HepG2 (cell line): ENCODE measurements around the gene B3GALNT2. TPM values are rescaled to one million over a fixed set of nuclear protein-coding genes. Genes with fewer than 3 reads are reported as not detected.

Experiments used
- ATAC-seq: fragments of 200-7000 bp; cut with Tn5 transposase; 3 replicates; pipeline ENCODE4 v1.9.1; 2020; ENCODE audit warnings: mild to moderate bottlenecking, moderate library complexity
- BruUV-seq: library from RNA; stranded (reverse); fragments of 400-500 nt; replicated peaks from 2 replicates; lab custom pipeline; 2021; lab: Mats Ljungman, UMichigan
- CTCF ChIA-PET: fragments of 300-600 bp; formaldehyde crosslinking; extraction: SDS; loops from one replicate; lab custom pipeline; 2021; ENCODE audit warnings: low total read pairs, inconsistent platforms, low intra/inter-chr PET ratio; lab: Yijun Ruan, JAX
- POLR2A ChIA-PET: fragments of 350-600 bp; sonication (Branson Sonifier 250); formaldehyde crosslinking; loops from one replicate; lab custom pipeline; 2020; ENCODE audit warnings: antibody characterized with exemption, inconsistent platforms; lab: Yijun Ruan, JAX
- DNase-seq: peaks from one replicate; pipeline ENCODE4 v3.0.0-alpha.2; 2015; ENCODE audit warnings: low spot score
- FAIRE-seq: peaks from 3 replicates; lab custom pipeline; 2011; peaks lifted over from hg19 to GRCh38; lab: Jason Lieb, UNC
- H2AFZ ChIP-seq: one replicate; pipeline ENCODE4 v1.6.1; 2011; ENCODE audit warnings: low read length, inconsistent platforms
- H3K27ac ChIP-seq: fragments of 300-600 bp; 3 replicates; pipeline ENCODE4 v1.8.0; 2011; ENCODE audit warnings: mixed run types, mild to moderate bottlenecking, mixed read lengths, low read length, inconsistent platforms; ENCODE audit not compliant: insufficient read depth; ENCODE audit errors: extremely low read length
- H3K27me3 ChIP-seq, 2 experiments: fragments of 200-600 bp in 1 of 2; 2 replicates in 1 of 2; 3 replicates in 1 of 2; pipeline versions ENCODE4 v1.6.0 to v1.8.0; 2011; ENCODE audit warnings: low read length in 2 of 2, mild to moderate bottlenecking in 2 of 2, moderate library complexity in 2 of 2, inconsistent platforms in 1 of 2; ENCODE audit not compliant: insufficient read depth in 2 of 2, control insufficient read depth in 1 of 2
- H3K36me3 ChIP-seq, 2 experiments: fragments of 200-600 bp in 1 of 2; replicated peaks in 1 of 2; 2 replicates in 1 of 2; 3 replicates in 1 of 2; pipeline versions ENCODE4 v1.5.1 to v1.8.0; 2011; ENCODE audit warnings: low read length in 2 of 2, inconsistent platforms in 1 of 2; ENCODE audit not compliant: insufficient read depth in 2 of 2, control insufficient read depth in 1 of 2
- H3K4me1 ChIP-seq: 2 replicates; pipeline ENCODE4 v1.5.1; 2012; ENCODE audit warnings: low read length, inconsistent platforms; ENCODE audit not compliant: insufficient read depth
- H3K4me2 ChIP-seq: 2 replicates; pipeline ENCODE4 v1.6.0; 2011; ENCODE audit warnings: low read depth, low read length, inconsistent platforms
- H3K4me3 ChIP-seq, 3 experiments: fragments of 200-600 bp in 1 of 3; sonication (generic), shearing (Covaris generic) in 1 of 3; replicated peaks in 1 of 3; 2 replicates each; pipeline ENCODE4 v1.5.1; 2011 to 2016; ENCODE audit warnings: low read length in 3 of 3, inconsistent platforms in 2 of 3, low read depth in 2 of 3, mild to moderate bottlenecking in 2 of 3, control low read depth in 1 of 3, mixed read lengths in 1 of 3; ENCODE audit not compliant: insufficient read depth in 1 of 3
- H3K79me2 ChIP-seq: one replicate; pipeline ENCODE4 v1.6.1; 2011; ENCODE audit warnings: low read length, inconsistent platforms; ENCODE audit not compliant: insufficient read depth
- H3K9ac ChIP-seq: 2 replicates; pipeline ENCODE4 v1.6.0; 2011; ENCODE audit warnings: mild to moderate bottlenecking, low read depth, low read length, inconsistent platforms; ENCODE audit not compliant: insufficient read depth
- H3K9me3 ChIP-seq: 2 replicates; pipeline ENCODE4 v1.5.1; 2012; ENCODE audit warnings: mild to moderate bottlenecking, low read length
- H4K20me1 ChIP-seq: 2 replicates; pipeline ENCODE4 v1.6.0; 2011; ENCODE audit warnings: inconsistent platforms, mild to moderate bottlenecking, low read length, moderate library complexity; ENCODE audit not compliant: insufficient read depth
- ARNTL ChIP-seq: sonication (generic); formaldehyde crosslinking; IDR thresholded peaks from 2 replicates; pipeline ENCODE4 v1.4.0; 2020; ENCODE audit warnings: mild to moderate bottlenecking, missing genetic modification reagents
- HNF4G ChIP-seq, 2 experiments: sonication (generic) in 1 of 2; formaldehyde crosslinking in 1 of 2; IDR thresholded peaks; 2 replicates each; pipeline versions ENCODE4 v1.4.0 to v1.6.1; 2011 to 2020; ENCODE audit warnings: borderline replicate concordance in 2 of 2, low read depth in 2 of 2, mild to moderate bottlenecking in 2 of 2, low read length in 1 of 2, missing genetic modification reagents in 1 of 2, moderate library complexity in 1 of 2
- JARID2 ChIP-seq: sonication (generic); formaldehyde crosslinking; IDR thresholded peaks from 2 replicates; pipeline ENCODE4 v1.8.1; 2023; ENCODE audit warnings: missing genetic modification reagents, inconsistent platforms; ENCODE audit not compliant: insufficient replicate concordance
- KLF6 ChIP-seq: IDR thresholded peaks from 2 replicates; pipeline ENCODE4 v1.8.0; 2016; ENCODE audit warnings: missing biosample characterization, missing genetic modification reagents
- NR2C2 ChIP-seq: sonication (generic); formaldehyde crosslinking; IDR thresholded peaks from 2 replicates; pipeline ENCODE4 v1.4.0; 2020; ENCODE audit warnings: missing genetic modification reagents, mild to moderate bottlenecking, moderate library complexity, borderline replicate concordance
- PAF1 ChIP-seq: IDR thresholded peaks from 2 replicates; pipeline ENCODE4 v1.6.1; 2016; ENCODE audit warnings: missing genetic modification reagents, missing compliant biosample characterization
- RFXAP ChIP-seq: sonication (generic); formaldehyde crosslinking; IDR thresholded peaks from 2 replicates; pipeline ENCODE4 v1.4.0; 2020; ENCODE audit warnings: missing genetic modification reagents, borderline replicate concordance
- ZBTB20 ChIP-seq: sonication (generic); formaldehyde crosslinking; IDR thresholded peaks from 2 replicates; pipeline ENCODE4 v1.8.1; 2023; ENCODE audit warnings: missing genetic modification reagents, low read depth, mild to moderate bottlenecking, borderline replicate concordance
- ZNF777 ChIP-seq: sonication (generic); formaldehyde crosslinking; IDR thresholded peaks from 2 replicates; pipeline ENCODE4 v1.4.0; 2020; ENCODE audit warnings: missing genetic modification reagents
- WGBS: methylation state at CpG from one replicate; pipeline ENCODE4 v1.1.6; 2017; ENCODE audit warnings: low lambda C conversion rate; 5-methylcytosine and 5-hydroxymethylcytosine counted together
- in situ Hi-C: cut with HindIII; loops from 2 replicates; pipeline ENCODE4 v1.10.0; 2017; ENCODE audit warnings: low pct_unique_long_range_greater_than_20kb; ENCODE audit not compliant: extremely low pct_ligation_motif_present
- intact Hi-C: fragments of 100-400 bp; cut with micrococcal nuclease; formaldehyde crosslinking; loops from one replicate; pipeline ENCODE4 v1.10.0; 2022; ENCODE audit not compliant: unreplicated experiment
- polyA plus RNA-seq, 8 experiments: library from polyadenylated mRNA; depleted of rRNA in 3 of 8; stranded (reverse) in 7 of 8; unstranded in 1 of 8; fragments of >200 nt; fragmentation: Illumina TruSeq in 4 of 8; extraction: Trizol in 4 of 8; gene quantifications; 2 replicates each; pipeline versions ENCODE4 v1.2.1 to v1.2.3, GENCODE V29; 2011 to 2016; ENCODE audit warnings: low read depth in 4 of 8, missing spikeins in 1 of 8, mixed read lengths in 1 of 8; ENCODE audit not compliant: insufficient read depth in 1 of 8
- total RNA-seq, 5 experiments: library from RNA; depleted of rRNA; stranded (reverse); fragments of >200 nt; fragmentation: Illumina TruSeq; extraction: Trizol; gene quantifications; 2 replicates each; pipeline ENCODE4 v1.2.3, GENCODE V29; 2016; ENCODE audit warnings: low read depth in 1 of 5
- TF ChIP-seq, protein P1 (sequence below): sonication (generic); formaldehyde crosslinking; IDR thresholded peaks from 2 replicates; pipeline ENCODE4 v1.4.0; 2020; ENCODE audit warnings: missing genetic modification reagents

The B3GALNT2 gene
- total and polyA plus RNA-seq, 2 of the 13 experiments (the other 11 are each of a cell fraction or from before 2014, with no cell fraction given): 16.5 to 28.9 TPM

DNA sequence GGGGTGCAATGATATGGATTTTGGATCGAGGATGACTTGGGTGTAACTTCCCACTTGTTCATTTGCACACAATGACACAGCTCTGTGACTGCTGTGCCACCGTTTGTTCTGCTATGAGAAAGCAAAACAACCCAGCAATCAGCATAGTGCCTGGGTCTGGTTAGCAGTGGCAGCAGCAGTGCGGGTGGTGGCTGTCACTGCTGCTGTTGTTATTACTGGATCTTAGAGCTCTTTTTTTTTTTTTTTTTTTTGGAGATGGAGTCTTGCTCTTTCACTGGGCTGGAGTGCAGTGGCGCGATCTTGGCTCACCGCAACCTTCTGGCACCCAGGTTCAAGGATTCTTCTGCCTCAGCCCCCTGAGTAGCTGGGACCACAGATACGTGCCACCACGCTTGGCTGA, 80.2 kb downstream of the B3GALNT2 start:
- intact Hi-C loops: no loop called here
- H2AFZ ChIP-seq: no peak overlapping the region
- in situ Hi-C loops: no loop called here
- no peaks in the 10 kb centered on the region; a peak in 1 of 5 replicates for H3K27me3 ChIP-seq
- no peak for FAIRE-seq
- H3K4me2 ChIP-seq: no peak overlapping the region
- TF ChIP-seq ARNTL (CRISPR knock-in tag) (no peak), NR2C2 (CRISPR knock-in tag) (no peak), KLF6 (no peak), RFXAP (no peak), PAF1 (no peak), JARID2 (CRISPR knock-in tag) (no peak), HNF4G (IDR thresholded peaks at IDR 0.05; ENCODE audit: borderline replicate concordance, low read depth, low read length) (no peak), HNF4G (CRISPR knock-in tag; IDR thresholded peaks at IDR 0.05; ENCODE audit: borderline replicate concordance, low read depth) (no peak), ZNF777 (CRISPR knock-in tag) (no peak), ZBTB20 (CRISPR knock-in tag) (no peak)
- TF ChIP-seq, protein P1, sequence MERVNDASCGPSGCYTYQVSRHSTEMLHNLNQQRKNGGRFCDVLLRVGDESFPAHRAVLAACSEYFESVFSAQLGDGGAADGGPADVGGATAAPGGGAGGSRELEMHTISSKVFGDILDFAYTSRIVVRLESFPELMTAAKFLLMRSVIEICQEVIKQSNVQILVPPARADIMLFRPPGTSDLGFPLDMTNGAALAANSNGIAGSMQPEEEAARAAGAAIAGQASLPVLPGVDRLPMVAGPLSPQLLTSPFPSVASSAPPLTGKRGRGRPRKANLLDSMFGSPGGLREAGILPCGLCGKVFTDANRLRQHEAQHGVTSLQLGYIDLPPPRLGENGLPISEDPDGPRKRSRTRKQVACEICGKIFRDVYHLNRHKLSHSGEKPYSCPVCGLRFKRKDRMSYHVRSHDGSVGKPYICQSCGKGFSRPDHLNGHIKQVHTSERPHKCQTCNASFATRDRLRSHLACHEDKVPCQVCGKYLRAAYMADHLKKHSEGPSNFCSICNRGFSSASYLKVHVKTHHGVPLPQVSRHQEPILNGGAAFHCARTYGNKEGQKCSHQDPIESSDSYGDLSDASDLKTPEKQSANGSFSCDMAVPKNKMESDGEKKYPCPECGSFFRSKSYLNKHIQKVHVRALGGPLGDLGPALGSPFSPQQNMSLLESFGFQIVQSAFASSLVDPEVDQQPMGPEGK (CRISPR knock-in tag): no peak
- TF ChIP-seq, all 625 proteins: peak for 0
- Histone ChIP-seq H3K4me3 (no peak overlapping the region), H3K4me1 (no peaks in the 10 kb centered on the region), H3K27ac (no peak overlapping the region), H3K79me2 (peaks cover 14% of the 10 kb centered on the region), H3K9ac (no peak overlapping the region), H4K20me1 (no peaks in the 10 kb centered on the region), H3K36me3 (peaks cover 5 to 22% of the 10 kb centered on the region in 2 experiments; a peak in 4 of 5 replicates), H3K9me3 (no peaks in the 10 kb centered on the region)
- no peak for DNase-seq
- 97% methylated on average over 8 of the region's 8 CpGs for WGBS
- no TSS peak for BruUV-seq
- ChIA-PET POLR2A (no interaction called here), CTCF (no interaction called here)
- ATAC-seq: no peak
